Aortic smooth muscle cell (primary cell): ENCODE results near the gene STXBP4. TPM values are rescaled to one million over a fixed set of nuclear protein-coding genes. Genes with fewer than 3 reads are reported as not detected.

Source experiments
- total RNA-seq: library from RNA; depleted of rRNA; stranded (reverse); fragments of >200 nt; gene quantifications from 2 replicates; pipeline ENCODE4 v1.2.3, GENCODE V29; 2014

The STXBP4 gene
- 5.3 and 5.8 TPM in 2 replicates for total RNA-seq

GRCh38 chr17:54968262-54968987, at the start of gene STXBP4, which contains the start of gene COX11:
Gene STXBP4, plus strand, starts transcription at chr17:54968765. Its CDS starts 17,455 bp downstream, at chr17:54986220.
Gene COX11, minus strand, starts transcription at chr17:54968654. Its CDS starts 8 bp downstream, at chr17:54968646.

Other genes starting within 250 kb of the STXBP4 start
- 20.9 and 28.0 TPM in 2 replicates for gene TOM1L1, start 67.9 kb upstream of the STXBP4 start, total RNA-seq
- gene COX11, start 111 bp upstream of the STXBP4 start, total RNA-seq: 93.4 and 104 TPM in 2 replicates